ENCODE measurements around the gene ERCC6L2.

ERCC6L2 gene

GRCh38 chr9:95875305-95876137 lies at the start of gene ERCC6L2:
TSS of gene ERCC6L2 (plus strand) at chr9:95875691. CDS start at chr9:95876039, 348 bp downstream.
- peak; percentile 93 for DNase-seq

- no peak for DNase-seq
Observed at GRCh38 chr9:95826183-95826838, 49.2 kb upstream of the ERCC6L2 start.

- DNase-seq = no peak
Observed at GRCh38 chr9:95830768-95831167, 44.7 kb upstream of the ERCC6L2 start.

GRCh38 chr9:95831810-95832209 lies 43.7 kb upstream of the ERCC6L2 start:
- DNase-seq = no peak

GRCh38 chr9:95833546-95834178 lies 41.8 kb upstream of the ERCC6L2 start:
- DNase-seq = no peak

GRCh38 chr9:95834281-95834907 lies 41.1 kb upstream of the ERCC6L2 start:
- DNase-seq = no peak

- DNase-seq = no peak
Observed at GRCh38 chr9:95835393-95835792, 40.1 kb upstream of the ERCC6L2 start.

GRCh38 chr9:95836072-95836471 lies 39.4 kb upstream of the ERCC6L2 start:
- DNase-seq = no peak

GRCh38 chr9:95839012-95839411 lies 36.5 kb upstream of the ERCC6L2 start:
- no peak for DNase-seq

GRCh38 chr9:95840074-95840473 lies 35.4 kb upstream of the ERCC6L2 start:
- DNase-seq = no peak

- DNase-seq = no peak
Observed at GRCh38 chr9:95841377-95841776, 34.1 kb upstream of the ERCC6L2 start.

- DNase-seq = no peak
Observed at GRCh38 chr9:95845751-95846150, 29.7 kb upstream of the ERCC6L2 start.

- DNase-seq = no peak
Observed at GRCh38 chr9:95848764-95849163, 26.7 kb upstream of the ERCC6L2 start.

- DNase-seq = no peak
Observed at GRCh38 chr9:95852059-95853032, 23.1 kb upstream of the ERCC6L2 start.

- no peak for DNase-seq
Observed at GRCh38 chr9:95854386-95855020, 21.0 kb upstream of the ERCC6L2 start.

GRCh38 chr9:95855961-95856360 lies 19.5 kb upstream of the ERCC6L2 start:
- DNase-seq = no peak

GRCh38 chr9:95857124-95857523 lies 18.4 kb upstream of the ERCC6L2 start:
- no peak for DNase-seq

- DNase-seq = no peak
Observed at GRCh38 chr9:95857896-95858295, 17.6 kb upstream of the ERCC6L2 start.

- DNase-seq = no peak
Observed at GRCh38 chr9:95862343-95862742, 13.1 kb upstream of the ERCC6L2 start.

GRCh38 chr9:95864852-95865580 lies 10.5 kb upstream of the ERCC6L2 start:
- no peak for DNase-seq

- DNase-seq = no peak
Observed at GRCh38 chr9:95870352-95870751, 5.1 kb upstream of the ERCC6L2 start.
